ENCODE measurements around the gene LCE6A. TPM values are rescaled to one million over a fixed set of nuclear protein-coding genes. Genes with fewer than 3 reads are reported as not detected.

LCE6A gene
- total RNA-seq, 1 donor from 2014 or later: not detected

- no peak for TF ChIP-seq CTCF (IDR thresholded peaks at IDR 0.05)
- no peaks in the 10 kb centered on the region for H3K4me1 Mint-ChIP-seq
- H3K9me3 Mint-ChIP-seq: no peaks in the 10 kb centered on the region
- no peak for ATAC-seq (ENCODE audit: low read depth)
- H3K27ac Mint-ChIP-seq: no peak overlapping the region
- ChIA-PET POLR2A (no interaction called here), CTCF (no interaction called here)
- no peaks in the 10 kb centered on the region for H3K36me3 Mint-ChIP-seq (ENCODE audit: low read depth)
- H3K4me3 Mint-ChIP-seq: no peak overlapping the region
- DNase-seq: no peak
- intact Hi-C loops (cut with micrococcal nuclease): no loop called here
- no peaks in the 10 kb centered on the region for H3K27me3 Mint-ChIP-seq
Observed at GRCh38 chr1:152884966-152885624, 42.4 kb downstream of the LCE6A start.

GRCh38 chr1:152886085-152886484 lies 43.4 kb downstream of the LCE6A start:
- Mint-ChIP-seq H3K27ac (no peak overlapping the region), H3K9me3 (no peaks in the 10 kb centered on the region), H3K27me3 (no peaks in the 10 kb centered on the region), H3K36me3 (ENCODE audit: low read depth) (no peaks in the 10 kb centered on the region), H3K4me1 (no peaks in the 10 kb centered on the region), H3K4me3 (no peak overlapping the region)
- POLR2A ChIA-PET: no interaction called here
- ATAC-seq (ENCODE audit: low read depth) (no peak), DNase-seq (no peak)
- intact Hi-C loops (cut with micrococcal nuclease): no loop called here
- TF ChIP-seq CTCF (IDR thresholded peaks at IDR 0.05): no peak
- CTCF ChIA-PET: no interaction called here

GRCh38 chr1:152886758-152887409 lies 44.2 kb downstream of the LCE6A start:
- Mint-ChIP-seq H3K27me3 (peaks cover 4% of the 10 kb centered on the region), H3K9me3 (no peaks in the 10 kb centered on the region), H3K4me3 (no peak overlapping the region), H3K4me1 (no peaks in the 10 kb centered on the region), H3K27ac (no peak overlapping the region), H3K36me3 (ENCODE audit: low read depth) (no peaks in the 10 kb centered on the region)
- ChIA-PET POLR2A (no interaction called here), CTCF (no interaction called here)
- TF ChIP-seq CTCF (IDR thresholded peaks at IDR 0.05): no peak
- no peak for DNase-seq
- ATAC-seq (ENCODE audit: low read depth): no peak
- intact Hi-C loops (cut with micrococcal nuclease): no loop called here

- ATAC-seq (ENCODE audit: low read depth) (no peak), DNase-seq (no peak)
- intact Hi-C loops (cut with micrococcal nuclease): no loop called here
- peaks cover 4% of the 10 kb centered on the region for H3K27me3 Mint-ChIP-seq
- no peaks in the 10 kb centered on the region for H3K4me1 Mint-ChIP-seq
- no peak overlapping the region for H3K4me3 Mint-ChIP-seq
- no peak overlapping the region for H3K27ac Mint-ChIP-seq
- no peaks in the 10 kb centered on the region for H3K9me3 Mint-ChIP-seq
- ChIA-PET CTCF (no interaction called here), POLR2A (interaction anchor here (0.8 kb wide), 1 partner anchor 357 kb away, joined by 6 read pairs; no protein-coding TSS in a partner anchor)
- TF ChIP-seq CTCF (IDR thresholded peaks at IDR 0.05): no peak
- H3K36me3 Mint-ChIP-seq (ENCODE audit: low read depth): no peaks in the 10 kb centered on the region
Observed at GRCh38 chr1:152888126-152888525, 45.5 kb downstream of the LCE6A start.

Other genes with a start within 250 kb of the LCE6A start
- gene LCE3C, start 242.6 kb upstream of the LCE6A start, total RNA-seq: not detected in 2 replicates
- not detected in 2 replicates for gene LCE3B, start 229.0 kb upstream of the LCE6A start, total RNA-seq
- gene LCE3A, start 219.8 kb upstream of the LCE6A start, total RNA-seq: not detected in 2 replicates
- not detected in 2 replicates for gene LCE2D, start 179.5 kb upstream of the LCE6A start, total RNA-seq
- gene LCE2C, start 167.6 kb upstream of the LCE6A start, total RNA-seq: not detected in 2 replicates
- gene LCE2B, start 156.7 kb upstream of the LCE6A start, total RNA-seq: not detected in 2 replicates
- not detected in 2 replicates for gene LCE2A, start 144.5 kb upstream of the LCE6A start, total RNA-seq
- not detected in 2 replicates for gene LCE4A, start 134.7 kb upstream of the LCE6A start, total RNA-seq
- gene KPRP, start 84.8 kb upstream of the LCE6A start, total RNA-seq: not detected in 2 replicates
- not detected in 2 replicates for gene LCE1F, start 67.7 kb upstream of the LCE6A start, total RNA-seq
- not detected in 2 replicates for gene LCE1E, start 56.6 kb upstream of the LCE6A start, total RNA-seq
- not detected in 2 replicates for gene LCE1D, start 46.1 kb upstream of the LCE6A start, total RNA-seq
- not detected in 2 replicates for gene LCE1C, start 36.2 kb upstream of the LCE6A start, total RNA-seq
- not detected in 2 replicates for gene LCE1B, start 30.9 kb upstream of the LCE6A start, total RNA-seq
- gene LCE1A, start 15.4 kb upstream of the LCE6A start, total RNA-seq: not detected in 2 replicates
- gene LCE7A, start 17.1 kb downstream of the LCE6A start, total RNA-seq: not detected in 2 replicates
- not detected in 2 replicates for gene SMCP, start 35.5 kb downstream of the LCE6A start, total RNA-seq
- not detected in 2 replicates for gene IVL, start 65.7 kb downstream of the LCE6A start, total RNA-seq
- gene SPRR5, start 104.3 kb downstream of the LCE6A start, total RNA-seq: not detected in 2 replicates
- gene SPRR4, start 127.8 kb downstream of the LCE6A start, total RNA-seq: not detected in 2 replicates
- gene SPRR1A, start 141.2 kb downstream of the LCE6A start, total RNA-seq: not detected in 2 replicates
- gene SPRR3, start 158.9 kb downstream of the LCE6A start, total RNA-seq: not detected in 2 replicates
- gene SPRR1B, start 188.3 kb downstream of the LCE6A start, total RNA-seq: not detected in 2 replicates
- gene SPRR2D, start 198.3 kb downstream of the LCE6A start, total RNA-seq: not detected in 2 replicates
- not detected in 2 replicates for gene SPRR2A, start 214.7 kb downstream of the LCE6A start, total RNA-seq
- not detected in 2 replicates for gene SPRR2B, start 228.8 kb downstream of the LCE6A start, total RNA-seq